Measurements from ENCODE around the gene C1QTNF6. TPM values are rescaled to one million over a fixed set of nuclear protein-coding genes. Genes with fewer than 3 reads are reported as not detected.

Gene C1QTNF6
- total RNA-seq, 1 experiment from 2014 or later, result 25.0 TPM

GRCh38 chr22:37135023-37135422 is 53.0 kb downstream of the C1QTNF6 start:
- Histone ChIP-seq H3K4me1 (ENCODE audit: control insufficient read depth, insufficient read depth, low read length) (no peaks in the 10 kb centered on the region), H3K27me3 (ENCODE audit: control insufficient read depth, insufficient read depth, low read length) (no peaks in the 10 kb centered on the region), H3K27ac (ENCODE audit: low read length) (no peak overlapping the region), H3K36me3 (ENCODE audit: control insufficient read depth, insufficient read depth, low read length) (no peaks in the 10 kb centered on the region), H3K4me3 (ENCODE audit: low read depth in 2 of 2, low read length in 2 of 2) (no peak overlapping the region), H3K9me3 (ENCODE audit: control insufficient read depth, insufficient read depth, low read depth, low read length) (no peaks in the 10 kb centered on the region)
- no TSS peak for BruUV-seq (replicated peaks)
- intact Hi-C loops (cut with micrococcal nuclease; ENCODE audit: unreplicated experiment) (no loop called here), in situ Hi-C loops (cut with HindIII; ENCODE audit: low pct_unique_long_range_greater_than_20kb, low sequenced_read_pairs) (no loop called here)
- TF ChIP-seq TCF7L2 (IDR thresholded peaks at IDR 0.05; ENCODE audit: low read depth, low read length) (no peak), CTCF (IDR thresholded peaks at IDR 0.05) (no peak), POLR2AphosphoS5 (IDR thresholded peaks at IDR 0.05; ENCODE audit: low read depth, low read length) (no peak), SIN3A (IDR thresholded peaks at IDR 0.05; ENCODE audit: borderline replicate concordance, insufficient read depth, low read depth, low read length) (no peak), REST (IDR thresholded peaks at IDR 0.05; ENCODE audit: insufficient read depth in 1 of 2, low read depth in 2 of 2, low read length in 1 of 2) (no peak)
- ChIA-PET CTCF (no interaction called here), POLR2A (no interaction called here)
- ATAC-seq, result no peak
- DNase-seq (ENCODE audit: low read depth, low spot score), result no peak

- Histone ChIP-seq H3K27me3 (ENCODE audit: control insufficient read depth, insufficient read depth, low read length) (no peaks in the 10 kb centered on the region), H3K4me1 (ENCODE audit: control insufficient read depth, insufficient read depth, low read length) (no peaks in the 10 kb centered on the region), H3K36me3 (ENCODE audit: control insufficient read depth, insufficient read depth, low read length) (no peaks in the 10 kb centered on the region), H3K27ac (ENCODE audit: low read length) (no peak overlapping the region), H3K9me3 (ENCODE audit: control insufficient read depth, insufficient read depth, low read depth, low read length) (no peaks in the 10 kb centered on the region), H3K4me3 (ENCODE audit: low read depth in 2 of 2, low read length in 2 of 2) (no peak overlapping the region)
- BruUV-seq (replicated peaks), result no TSS peak
- ATAC-seq (no peak), DNase-seq (ENCODE audit: low read depth, low spot score) (no peak)
- TF ChIP-seq CTCF (IDR thresholded peaks at IDR 0.05) (no peak), SIN3A (IDR thresholded peaks at IDR 0.05; ENCODE audit: borderline replicate concordance, insufficient read depth, low read depth, low read length) (no peak), POLR2AphosphoS5 (IDR thresholded peaks at IDR 0.05; ENCODE audit: low read depth, low read length) (no peak), REST (IDR thresholded peaks at IDR 0.05; ENCODE audit: insufficient read depth in 1 of 2, low read depth in 2 of 2, low read length in 1 of 2) (no peak), TCF7L2 (IDR thresholded peaks at IDR 0.05; ENCODE audit: low read depth, low read length) (no peak)
- ChIA-PET POLR2A (no interaction called here), CTCF (no interaction called here)
- in situ Hi-C loops (cut with HindIII; ENCODE audit: low pct_unique_long_range_greater_than_20kb, low sequenced_read_pairs), result no loop called here
- intact Hi-C loops (cut with micrococcal nuclease; ENCODE audit: unreplicated experiment), result no loop called here
Measured at GRCh38 chr22:37133304-37134018, 54.6 kb downstream of the C1QTNF6 start.

Measured in Panc1 (cell line).